CD4-positive, alpha-beta T cell treated with Interleukin-10 for 1 hour (primary cell): Measurements from ENCODE around the gene NUDT22.
A peak's percentile ranks its signal among the peaks of the same experiment; 100 is the strongest.
"Not testable (repeated sequence)": the region's sequence is repeated elsewhere in the genome, so short reads cannot be mapped to it uniquely, and the experiment has no call there.

ENCODE experiments used
- DNase-seq: peaks from one replicate; pipeline ENCODE4 v3.0.0-alpha.2; 2020

Gene NUDT22

GRCh38 chr11:64245401-64245796 is 19.3 kb downstream of the NUDT22 start:
- peak; percentile 59 for DNase-seq

DNA sequence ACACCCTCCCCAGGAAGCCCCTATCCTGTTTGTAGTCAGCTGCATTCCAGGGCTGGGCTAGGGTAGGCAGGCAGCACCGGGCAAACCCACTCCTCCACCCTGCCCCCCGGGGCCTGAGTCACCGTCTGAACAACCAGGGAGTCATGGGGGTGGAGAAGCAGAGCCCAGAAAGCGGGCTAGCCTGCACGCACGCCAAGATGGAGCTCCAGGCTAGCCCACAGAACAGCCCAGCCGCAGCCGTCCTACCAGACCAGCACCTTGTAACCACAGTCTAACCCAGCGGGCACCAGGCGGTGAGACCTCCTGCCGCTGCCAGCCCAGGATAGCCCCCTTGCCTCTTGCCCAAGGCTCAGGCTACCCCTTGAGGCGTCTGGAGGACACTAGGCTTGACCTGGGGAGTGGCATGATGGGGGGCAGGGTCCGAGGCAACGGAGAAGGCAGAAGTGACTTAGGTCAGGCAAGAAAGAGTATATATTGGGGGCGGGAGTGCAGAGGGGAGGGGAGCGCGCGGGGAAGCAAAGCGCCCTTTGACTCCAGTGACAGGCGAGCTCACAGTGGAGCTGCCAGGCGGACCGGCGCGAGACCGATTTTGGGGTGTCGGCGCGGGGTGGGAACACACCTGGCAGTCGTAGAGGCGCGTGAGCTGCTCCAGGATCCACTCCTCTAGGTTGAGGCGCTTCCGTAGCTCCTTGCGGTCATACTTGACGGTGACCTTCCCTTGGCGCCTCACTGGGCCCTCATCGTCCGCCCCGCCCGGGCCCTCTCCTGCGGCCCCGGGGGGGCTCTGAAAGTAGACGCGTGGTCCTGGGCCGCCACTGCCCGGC is 19.9 kb downstream of the NUDT22 start:
- DNase-seq: peak; percentile 63

DNA sequence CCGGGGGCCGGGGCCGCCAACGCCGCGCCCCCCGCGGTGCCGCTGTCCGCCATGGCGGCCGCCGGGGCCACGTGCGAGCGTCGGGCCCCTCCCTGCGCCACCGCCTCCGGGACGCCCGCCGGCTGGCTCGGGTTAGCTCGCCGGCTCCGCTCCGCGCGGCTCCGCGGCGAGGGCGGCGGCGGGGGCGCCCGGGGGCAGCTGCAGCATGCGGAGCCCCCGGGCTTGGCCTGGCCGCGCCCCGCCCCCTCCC is 20.5 kb downstream of the NUDT22 start:
- DNase-seq: not testable (repeated sequence)

GRCh38 chr11:64246871-64247728 is 21.0 kb downstream of the NUDT22 start, which contains the start of gene PPP1R14B:
PPP1R14B (minus strand) TSS chr11:64246943; CDS start chr11:64246673, 270 bp downstream.
- peak; percentile 82 for DNase-seq

GRCh38 chr11:64247729-64248531 is 21.9 kb downstream of the NUDT22 start:
- no peak for DNase-seq

GRCh38 chr11:64248578-64248977 is 22.5 kb downstream of the NUDT22 start:
- no peak for DNase-seq

DNA sequence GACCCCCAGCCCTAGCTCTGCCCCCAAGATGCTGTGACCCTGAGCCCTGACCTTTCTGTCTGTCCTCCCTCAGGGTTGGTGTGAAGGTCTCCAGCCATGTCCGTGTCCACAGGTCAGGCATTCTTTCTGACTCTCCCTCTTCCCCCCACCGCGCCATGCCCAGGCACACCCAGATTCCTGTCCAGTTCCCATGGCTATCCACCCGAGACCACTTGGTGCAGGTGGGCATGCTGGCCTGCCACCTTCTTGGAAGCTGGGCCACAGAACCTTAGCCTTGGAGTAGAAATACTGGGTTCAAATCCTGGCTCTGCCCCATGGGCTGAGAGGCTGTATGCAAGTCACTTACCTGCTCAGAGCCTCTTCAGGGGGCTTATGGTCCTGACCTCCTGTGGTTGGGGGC is 23.0 kb downstream of the NUDT22 start:
- no peak for DNase-seq

DNA sequence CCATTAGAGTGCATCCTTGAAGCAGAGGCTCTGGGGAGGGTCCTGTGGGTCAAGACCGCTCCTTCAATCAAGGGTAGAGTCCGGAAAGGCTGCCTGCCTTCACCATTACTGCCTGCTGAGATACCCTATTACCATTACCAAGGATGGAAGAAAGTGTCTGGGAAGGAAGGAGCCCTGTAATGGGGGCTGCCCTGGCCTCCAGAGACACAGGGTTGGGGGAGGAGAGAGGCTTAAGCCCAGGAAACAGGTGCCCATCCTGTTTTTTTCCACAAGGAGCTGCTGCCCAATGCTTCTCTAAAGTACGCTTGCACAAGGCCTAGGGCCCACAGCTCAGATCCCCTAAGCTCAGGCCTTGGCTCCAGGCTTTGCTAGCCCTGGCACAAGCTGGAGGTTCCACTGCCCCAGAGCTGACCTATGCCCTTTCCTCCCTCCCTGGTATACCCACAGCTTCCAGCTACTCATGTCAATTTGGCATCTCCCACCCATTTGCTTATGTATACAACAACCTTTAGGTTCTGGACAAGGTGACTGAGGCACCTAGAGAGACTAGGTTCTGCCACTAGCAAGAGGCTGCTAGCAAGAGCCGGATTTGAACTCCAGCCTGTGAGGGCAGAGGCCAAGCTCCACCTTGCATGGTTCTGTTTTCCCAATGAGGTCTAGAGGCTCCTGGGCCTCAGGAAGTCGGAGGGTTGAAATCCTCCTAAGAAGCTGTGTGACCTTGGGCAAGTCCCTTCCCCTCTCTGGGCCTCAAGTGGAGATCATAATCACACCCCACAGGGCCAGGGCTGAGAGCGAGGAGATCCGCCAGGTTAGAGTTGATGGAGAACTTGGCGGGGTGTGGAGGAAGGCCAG is 23.7 kb downstream of the NUDT22 start:
- no peak for DNase-seq

GRCh38 chr11:64250415-64251015 is 24.4 kb downstream of the NUDT22 start:
- no peak for DNase-seq

GRCh38 chr11:64251016-64251752 is 25.1 kb downstream of the NUDT22 start, which contains the start of gene PLCB3:
PLCB3 (plus strand) TSS chr11:64251530; CDS start chr11:64251650, 120 bp downstream.
- peak; percentile 72 for DNase-seq

- DNase-seq: no peak
Measured at GRCh38 chr11:64251753-64252002, 25.6 kb downstream of the NUDT22 start.

DNA sequence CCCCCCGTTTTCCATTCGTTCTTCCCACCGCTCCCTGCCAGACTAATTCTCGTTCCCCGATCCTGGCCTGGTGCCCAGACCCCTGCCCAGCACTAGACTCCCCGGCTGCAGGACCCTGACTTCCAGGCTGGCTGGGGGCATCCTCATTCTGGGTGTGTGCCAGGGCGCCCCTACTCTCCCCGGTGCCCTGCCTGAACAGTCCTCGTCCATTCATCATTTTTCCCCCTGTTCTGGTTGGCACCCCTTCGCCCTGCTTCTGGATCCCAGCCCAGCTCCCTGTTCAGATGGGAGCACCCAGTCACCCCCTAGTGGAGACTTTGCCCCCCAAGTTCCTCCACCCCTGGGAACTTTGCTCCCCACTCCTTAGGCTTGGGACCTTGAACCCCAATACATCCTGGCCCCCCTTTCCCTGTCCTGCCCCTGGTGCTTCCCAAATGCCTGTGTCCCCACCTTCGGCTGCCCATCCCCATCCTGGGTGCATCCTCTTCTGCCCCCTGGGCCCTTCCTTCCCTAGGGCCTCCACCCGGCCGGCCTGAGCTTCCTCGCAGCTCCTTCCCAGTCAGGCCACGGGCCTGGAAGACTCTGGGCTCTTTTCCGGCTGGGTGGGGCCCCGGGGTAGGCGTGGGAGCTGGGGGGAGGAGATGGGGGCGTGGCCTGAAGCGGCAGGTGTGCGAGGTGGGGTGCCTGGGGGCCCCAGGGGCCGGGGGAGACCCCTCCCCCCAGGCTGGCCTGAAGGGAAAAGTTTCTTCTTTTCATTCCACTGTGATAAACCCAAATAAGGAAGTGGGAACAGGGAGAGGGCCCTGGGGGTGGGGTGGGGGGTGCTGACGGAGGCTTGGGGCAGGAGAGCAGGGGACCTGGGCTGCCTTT is 26.2 kb downstream of the NUDT22 start:
- DNase-seq: no peak

DNA sequence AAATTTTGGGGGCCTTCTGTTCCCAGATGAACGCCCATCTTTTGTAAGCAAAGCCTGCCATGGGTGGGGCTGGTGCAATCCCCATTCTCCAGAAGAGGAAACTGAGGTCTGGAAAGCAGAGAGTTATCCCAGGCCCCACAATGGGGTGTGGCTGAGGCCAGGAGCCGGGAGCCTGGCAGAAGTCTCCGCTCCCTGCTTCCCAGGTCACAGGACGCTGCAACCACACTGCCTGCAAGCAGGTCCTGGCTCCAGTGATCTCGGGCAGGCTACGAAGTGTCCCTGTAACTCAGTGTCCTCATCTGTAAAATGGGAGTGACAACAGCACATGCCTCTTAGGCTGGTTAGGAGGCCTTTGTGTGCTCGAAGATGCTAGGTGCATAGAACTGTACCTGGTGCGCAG is 27.0 kb downstream of the NUDT22 start:
- no peak for DNase-seq

DNA sequence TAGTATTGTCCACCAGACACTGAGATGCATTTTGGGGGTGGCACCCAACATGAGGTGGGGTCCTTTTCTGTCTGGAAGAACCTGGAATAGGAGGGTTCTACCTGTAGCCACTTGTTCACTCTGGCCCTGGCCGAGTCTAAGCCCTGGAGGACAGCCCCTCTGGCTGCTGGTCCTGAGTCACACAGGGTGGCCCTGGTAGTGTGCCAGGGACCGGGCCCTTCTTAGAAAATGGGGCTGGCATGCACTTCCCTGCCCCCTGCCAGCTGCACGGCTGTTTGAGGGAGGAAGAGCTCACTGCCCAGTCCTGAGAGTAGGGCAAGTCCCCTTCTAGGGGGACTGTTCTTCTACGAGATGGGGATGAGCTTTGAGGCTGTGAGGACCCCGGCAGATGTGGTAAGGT is 27.4 kb downstream of the NUDT22 start:
- DNase-seq: no peak

DNA sequence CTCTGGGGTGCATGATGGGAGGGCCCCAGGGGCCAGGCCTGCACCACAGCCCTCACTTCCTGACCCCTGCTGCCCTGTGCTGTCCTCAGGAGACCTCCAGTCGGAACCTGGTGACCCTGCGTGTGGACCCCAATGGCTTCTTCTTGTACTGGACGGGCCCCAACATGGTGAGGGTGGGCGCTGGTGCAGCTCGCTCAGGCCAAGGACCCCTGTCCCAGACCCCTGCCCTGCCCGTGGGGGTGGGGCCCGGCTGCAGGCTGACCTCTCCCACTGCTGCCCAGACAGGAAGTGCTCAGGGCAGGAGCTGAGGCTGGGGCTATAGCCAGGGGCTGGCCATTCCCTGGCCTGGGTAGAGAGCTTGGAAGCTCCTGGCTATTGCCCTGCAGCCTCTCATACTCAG is 28.3 kb downstream of the NUDT22 start:
- no peak for DNase-seq

GRCh38 chr11:64255135-64256128 is 29.4 kb downstream of the NUDT22 start:
- DNase-seq: no peak

DNA sequence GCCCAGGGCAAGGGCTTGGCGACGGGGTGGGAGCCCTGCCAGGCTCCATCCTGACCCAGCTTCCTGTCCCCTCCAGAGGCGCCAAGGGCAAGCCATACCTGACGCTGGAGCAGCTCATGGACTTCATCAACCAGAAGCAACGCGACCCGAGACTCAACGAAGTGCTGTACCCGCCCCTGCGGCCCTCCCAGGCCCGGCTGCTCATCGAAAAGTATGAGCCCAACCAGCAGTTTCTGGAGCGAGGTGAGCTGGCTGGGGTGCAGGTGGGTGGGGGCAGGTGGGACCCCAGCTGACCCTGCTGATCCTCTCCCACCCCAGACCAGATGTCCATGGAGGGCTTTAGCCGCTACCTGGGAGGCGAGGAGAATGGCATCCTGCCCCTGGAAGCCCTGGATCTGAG is 30.2 kb downstream of the NUDT22 start:
- no peak for DNase-seq

GRCh38 chr11:64258356-64258755 is 32.3 kb downstream of the NUDT22 start:
- DNase-seq: no peak

GRCh38 chr11:64258946-64259532 is 33.0 kb downstream of the NUDT22 start:
- DNase-seq: no peak
